Activated naive CD4-positive, alpha-beta T cell treated with anti-CD3 and anti-CD28 coated beads, Interleukin-2, amount 10 ng/mL, durations not matched to agents 7 days and 5 days (primary cell): ENCODE data around the gene GAREM2.

Experiments used
- CTCF ChIA-PET: fragments of 350-600 bp; sonication (Branson Sonifier 250); formaldehyde crosslinking; loops from one replicate; lab custom pipeline; 2021; ENCODE audit warnings: antibody characterized with exemption; lab: Charles Lee
- DNase-seq: peaks from one replicate; pipeline ENCODE4 v3.0.0-alpha.2; 2020
- H3K27ac Mint-ChIP-seq: one replicate; pipeline ENCODE4 v1.8.0; 2021; ENCODE audit warnings: mild to moderate bottlenecking, moderate library complexity, mixed read lengths
- H3K27me3 Mint-ChIP-seq: one replicate; pipeline ENCODE4 v1.8.0; 2021; ENCODE audit warnings: mild to moderate bottlenecking, mixed read lengths
- H3K36me3 Mint-ChIP-seq: one replicate; pipeline ENCODE4 v1.8.0; 2021; ENCODE audit warnings: mixed read lengths
- H3K4me1 Mint-ChIP-seq: one replicate; pipeline ENCODE4 v1.8.0; 2021; ENCODE audit warnings: mixed read lengths
- H3K4me3 Mint-ChIP-seq: one replicate; pipeline ENCODE4 v1.8.0; 2021; ENCODE audit warnings: mild to moderate bottlenecking, moderate library complexity, mixed read lengths
- H3K9me3 Mint-ChIP-seq: one replicate; pipeline ENCODE4 v1.8.0; 2021; ENCODE audit warnings: mixed read lengths

GAREM2 gene

DNA sequence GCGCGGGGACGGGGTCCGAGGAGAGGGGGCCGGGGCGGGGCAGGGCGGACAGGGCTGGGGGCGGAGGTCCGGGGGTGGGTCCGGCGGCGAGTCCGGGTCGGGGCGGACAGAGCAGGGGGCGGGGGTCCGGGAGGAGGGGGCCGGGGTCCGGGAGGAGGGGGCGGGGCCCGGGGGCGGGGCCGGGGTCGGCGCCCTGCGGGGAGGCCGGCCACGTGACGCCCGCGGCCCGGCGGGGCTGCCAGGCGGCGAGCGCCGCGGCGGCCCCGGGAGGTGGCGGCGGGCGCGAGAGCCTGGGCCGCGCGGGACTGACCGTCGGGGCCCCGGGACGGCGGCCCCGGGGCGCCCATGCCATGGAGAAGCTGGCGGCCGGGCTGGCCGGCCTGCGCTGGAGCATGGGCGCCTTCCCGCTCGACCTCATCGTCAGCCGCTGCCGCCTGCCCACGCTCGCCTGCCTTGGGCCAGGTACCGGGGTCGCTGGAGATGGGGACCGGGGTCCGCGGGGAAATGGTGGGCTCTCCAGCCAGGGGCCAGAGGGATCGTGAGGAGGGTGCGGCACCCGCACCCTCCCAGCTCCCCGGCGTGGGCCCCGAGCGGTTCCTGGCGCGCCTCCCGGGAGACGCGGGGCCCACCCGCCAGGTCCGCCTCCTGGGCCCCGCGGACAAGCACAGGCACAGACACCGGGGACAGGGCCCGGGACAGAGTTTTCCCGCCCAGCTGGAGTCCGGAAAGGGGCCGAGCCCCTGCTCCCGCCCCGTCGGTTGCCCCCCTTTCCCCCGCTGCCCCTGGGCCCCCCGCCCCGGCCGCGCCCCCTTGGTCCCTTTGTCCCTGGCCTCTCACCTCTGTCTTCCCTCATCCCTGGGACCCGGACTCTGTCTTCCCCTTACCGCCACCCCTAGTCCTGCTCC, at the start of gene GAREM2:
Gene GAREM2 (plus strand): TSS at position 218 of the 905 bp plus-strand sequence. CDS start 133 bp downstream, at position 351.
- no peaks in the 10 kb centered on the region for H3K9me3 Mint-ChIP-seq
- H3K4me3 Mint-ChIP-seq: peak within 1 kb of the TSS; percentile 71
- H3K27me3 Mint-ChIP-seq: peaks cover 91% of the 10 kb centered on the region
- peaks cover 13% of the 10 kb centered on the region for H3K4me1 Mint-ChIP-seq
- peaks cover 3% of the 10 kb centered on the region for H3K36me3 Mint-ChIP-seq
- CTCF ChIA-PET: interaction anchor here (1.5 to 1.6 kb wide), 2 partner anchors 8 to 11 kb away, joined by 5 to 7 read pairs; no protein-coding TSS in a partner anchor
- H3K27ac Mint-ChIP-seq: no peak within 1 kb of the TSS
- DNase-seq: no peak

DNA sequence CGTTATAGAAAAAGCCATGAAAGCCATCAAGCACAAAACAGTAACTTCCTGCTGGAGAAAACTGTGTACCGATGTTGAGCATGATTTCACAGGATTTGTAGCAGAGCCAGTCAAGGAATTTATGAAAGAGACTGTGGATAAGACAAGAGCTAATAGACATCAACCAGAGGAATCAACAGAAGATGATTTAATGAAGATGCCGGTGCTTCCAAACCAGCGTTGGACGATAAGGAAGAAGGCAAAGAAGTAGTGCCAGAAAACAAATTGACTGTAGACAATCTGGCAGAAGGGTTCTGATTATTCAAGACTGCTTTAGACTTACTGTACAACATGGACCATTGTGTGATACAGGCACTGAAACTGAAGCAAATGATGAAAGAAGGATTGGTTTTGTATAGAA, 49.5 kb upstream of the GAREM2 start:
- no peaks in the 10 kb centered on the region for H3K27me3 Mint-ChIP-seq
- H3K9me3 Mint-ChIP-seq: no peaks in the 10 kb centered on the region
- peaks cover 10% of the 10 kb centered on the region for H3K36me3 Mint-ChIP-seq
- peaks cover 3% of the 10 kb centered on the region for H3K4me1 Mint-ChIP-seq
- no peak overlapping the region for H3K27ac Mint-ChIP-seq
- DNase-seq: no peak
- CTCF ChIA-PET: no interaction called here
- H3K4me3 Mint-ChIP-seq: no peak overlapping the region

DNA sequence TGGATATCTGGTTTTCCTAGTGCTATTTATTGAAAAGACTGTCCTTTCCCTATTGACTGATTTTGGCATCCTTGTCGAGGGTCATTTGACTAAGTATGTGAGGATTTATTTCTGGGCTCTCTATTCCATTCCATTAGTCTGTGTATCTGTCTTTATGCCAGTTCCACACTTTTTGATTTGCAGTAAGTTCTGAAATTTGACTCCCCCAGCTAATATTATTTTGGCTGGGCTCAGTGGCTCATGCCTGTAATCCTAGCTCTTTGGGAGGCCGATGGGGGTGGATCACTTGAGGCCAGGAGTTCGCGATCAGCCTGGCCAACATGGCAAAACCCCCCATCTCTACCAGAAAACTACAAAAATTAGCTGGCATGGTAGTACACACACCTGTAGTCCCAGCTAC, 46.8 kb upstream of the GAREM2 start:
- DNase-seq: no peak
- CTCF ChIA-PET: interaction anchor here (1.4 kb wide), 1 partner anchor 135 kb away, joined by 3 read pairs; no protein-coding TSS in a partner anchor
- peaks cover 13% of the 10 kb centered on the region for H3K4me1 Mint-ChIP-seq
- H3K27ac Mint-ChIP-seq: no peak overlapping the region
- H3K27me3 Mint-ChIP-seq: no peaks in the 10 kb centered on the region
- peaks cover 18% of the 10 kb centered on the region for H3K36me3 Mint-ChIP-seq
- H3K9me3 Mint-ChIP-seq: no peaks in the 10 kb centered on the region
- no peak overlapping the region for H3K4me3 Mint-ChIP-seq

DNA sequence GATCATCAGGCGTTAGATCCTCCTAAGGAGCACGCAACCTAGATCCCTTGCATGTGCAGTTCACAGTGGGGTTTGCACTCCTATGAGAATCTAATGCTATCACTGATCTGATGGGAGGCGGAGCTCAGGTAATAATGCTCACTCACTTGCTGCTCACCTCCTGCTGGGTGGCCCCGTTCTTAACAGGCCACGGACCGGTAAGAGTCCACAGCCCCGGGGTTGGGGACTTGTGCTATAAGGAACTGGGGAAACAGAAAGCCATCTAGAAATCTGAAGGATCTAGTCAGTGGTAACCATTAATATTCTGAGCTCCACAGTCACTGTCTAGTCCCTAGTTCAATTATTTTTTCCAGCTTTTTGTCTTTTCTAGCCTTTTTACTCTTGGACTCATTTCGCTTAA, 44.7 kb upstream of the GAREM2 start:
- Mint-ChIP-seq H3K4me1 (peaks cover 14% of the 10 kb centered on the region), H3K9me3 (no peaks in the 10 kb centered on the region), H3K4me3 (no peak overlapping the region), H3K36me3 (peaks cover 18% of the 10 kb centered on the region), H3K27ac (no peak overlapping the region), H3K27me3 (no peaks in the 10 kb centered on the region)
- DNase-seq: no peak
- CTCF ChIA-PET: no interaction called here

DNA sequence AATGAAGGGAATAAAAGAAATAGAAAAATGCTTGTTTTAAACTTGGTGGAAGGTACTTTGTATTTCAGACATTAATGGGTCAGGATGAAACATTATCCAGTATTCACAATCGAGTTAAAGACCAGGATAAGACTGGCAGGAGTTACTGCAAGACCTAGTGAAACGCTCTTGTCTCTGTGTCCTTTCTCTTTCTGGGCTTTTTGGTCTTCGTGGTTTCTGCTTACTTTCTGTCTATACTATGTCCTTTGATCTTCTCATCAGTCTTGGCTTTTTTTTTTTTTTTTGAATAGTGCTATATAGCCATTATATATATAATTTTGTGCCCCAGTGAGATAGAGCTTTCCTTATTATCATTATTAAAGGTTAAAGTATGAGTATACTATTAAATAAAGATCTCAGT, 42.1 kb upstream of the GAREM2 start:
- no peaks in the 10 kb centered on the region for H3K9me3 Mint-ChIP-seq
- no peak overlapping the region for H3K27ac Mint-ChIP-seq
- H3K4me1 Mint-ChIP-seq: peaks cover 11% of the 10 kb centered on the region
- peaks cover 31% of the 10 kb centered on the region for H3K36me3 Mint-ChIP-seq
- CTCF ChIA-PET: no interaction called here
- no peak for DNase-seq
- H3K4me3 Mint-ChIP-seq: no peak overlapping the region
- H3K27me3 Mint-ChIP-seq: no peaks in the 10 kb centered on the region

DNA sequence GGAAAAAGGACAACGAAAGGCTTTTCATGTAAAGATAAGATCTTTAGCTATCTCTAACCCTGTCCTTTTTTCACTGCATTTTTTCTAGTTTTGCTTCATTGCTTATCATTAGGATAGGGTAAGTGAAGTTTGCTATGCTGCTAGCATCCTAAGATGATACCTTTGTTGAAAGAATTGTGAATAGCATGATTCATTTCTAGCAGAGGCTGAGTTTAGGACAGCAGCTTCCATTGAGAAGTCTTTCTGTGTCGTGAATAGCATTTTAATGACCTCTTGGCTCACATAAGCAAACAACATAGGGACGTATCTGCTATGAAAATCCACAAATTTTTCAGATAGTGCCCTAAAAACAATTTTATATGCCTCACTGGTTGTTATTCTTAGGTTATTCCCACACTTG, 36.4 kb upstream of the GAREM2 start:
- no peaks in the 10 kb centered on the region for H3K9me3 Mint-ChIP-seq
- no peaks in the 10 kb centered on the region for H3K27me3 Mint-ChIP-seq
- CTCF ChIA-PET: interaction anchor here (0.9 to 1.0 kb wide), 2 partner anchors 186 to 283 kb away, joined by 3 to 4 read pairs; no protein-coding TSS in a partner anchor
- H3K27ac Mint-ChIP-seq: no peak overlapping the region
- no peak overlapping the region for H3K4me3 Mint-ChIP-seq
- H3K4me1 Mint-ChIP-seq: no peaks in the 10 kb centered on the region
- DNase-seq: no peak
- peaks cover 18% of the 10 kb centered on the region for H3K36me3 Mint-ChIP-seq

DNA sequence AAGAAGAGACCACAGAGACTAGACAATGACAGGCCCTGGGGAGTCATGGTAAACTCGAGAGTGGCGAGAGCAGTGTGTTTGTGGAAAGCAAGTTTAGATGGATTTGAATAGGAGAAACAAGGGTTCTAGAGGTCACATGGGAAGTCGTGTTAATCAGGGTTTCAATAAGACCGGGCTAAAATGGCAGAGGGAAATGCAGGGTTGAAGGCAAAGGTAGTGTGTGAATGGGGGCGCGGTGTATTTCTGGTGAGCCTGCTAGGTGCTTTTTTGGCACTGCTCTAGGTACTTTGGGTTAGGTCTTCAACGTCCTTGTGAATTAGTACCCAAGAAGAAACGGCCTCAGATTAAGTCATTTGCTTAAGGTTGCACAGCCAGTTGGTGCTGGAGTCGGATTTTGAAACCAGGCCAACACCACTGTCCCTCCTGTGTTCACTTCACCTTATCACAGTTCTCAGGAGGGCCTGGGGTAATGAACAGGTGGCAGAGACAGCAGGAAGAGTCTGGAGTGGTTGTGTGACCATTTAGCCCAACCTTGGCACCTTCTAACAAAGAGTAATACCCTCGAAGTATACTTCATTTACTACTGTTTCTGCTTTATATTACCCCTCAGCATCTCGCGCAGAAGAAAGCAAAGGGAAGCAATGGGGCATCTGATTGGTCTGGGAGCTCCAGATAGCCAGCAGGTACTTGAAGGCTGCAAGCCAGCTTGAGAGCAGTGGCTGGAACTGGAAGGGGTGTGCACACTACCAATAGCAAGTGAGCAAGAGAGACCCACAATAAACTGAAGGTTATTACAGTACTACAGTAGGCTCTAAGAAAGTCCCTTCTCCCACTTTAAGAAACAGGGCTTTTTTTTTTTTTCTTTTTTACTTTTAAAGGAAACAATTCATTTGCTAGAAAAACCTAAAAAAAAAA, 33.4 kb upstream of the GAREM2 start:
- Mint-ChIP-seq H3K9me3 (no peaks in the 10 kb centered on the region), H3K27ac (no peak overlapping the region), H3K4me3 (no peak overlapping the region), H3K27me3 (no peaks in the 10 kb centered on the region), H3K36me3 (peaks cover 15% of the 10 kb centered on the region), H3K4me1 (no peaks in the 10 kb centered on the region)
- no peak for DNase-seq
- CTCF ChIA-PET: interaction anchor here (0.7 to 1.0 kb wide), 2 partner anchors 148 to 401 kb away, joined by 3 read pairs; no protein-coding TSS in a partner anchor

DNA sequence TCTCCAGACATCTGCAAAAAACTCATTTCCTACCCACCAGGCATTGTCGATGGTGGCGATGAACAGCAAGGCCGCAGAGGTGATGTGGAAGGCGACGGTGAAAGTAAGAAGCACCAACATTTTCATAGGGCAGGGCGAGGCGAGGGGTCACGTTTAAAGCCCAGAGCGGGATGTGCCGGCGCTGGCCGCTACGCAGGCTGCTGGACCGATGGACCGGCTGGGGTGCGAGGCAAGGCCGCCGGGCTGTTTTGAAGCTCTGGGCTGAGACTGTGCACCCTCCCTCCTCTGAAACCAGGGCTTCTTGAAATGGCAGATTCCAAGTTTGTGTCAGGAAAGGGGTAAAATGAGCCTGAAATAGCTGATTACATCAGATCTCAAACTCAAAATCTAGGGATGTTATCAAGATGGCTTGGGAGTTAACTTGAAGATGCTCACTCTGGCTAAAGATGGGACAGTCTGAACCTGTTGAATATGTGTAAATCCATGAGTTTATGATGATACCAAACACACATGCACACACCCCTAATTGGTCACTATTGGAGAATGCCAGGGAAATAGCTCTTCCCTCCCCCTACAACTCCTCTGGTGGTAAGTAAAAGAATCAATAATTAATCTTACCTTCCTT, 31.6 kb upstream of the GAREM2 start:
- H3K27me3 Mint-ChIP-seq: no peaks in the 10 kb centered on the region
- DNase-seq: no peak
- H3K9me3 Mint-ChIP-seq: no peaks in the 10 kb centered on the region
- no peak overlapping the region for H3K27ac Mint-ChIP-seq
- CTCF ChIA-PET: interaction anchor here (0.9 to 4.7 kb wide), 3 partner anchors 289 to 534 kb away, joined by 3 to 20 read pairs (median 4); no protein-coding TSS in a partner anchor
- no peak overlapping the region for H3K4me3 Mint-ChIP-seq
- H3K4me1 Mint-ChIP-seq: no peaks in the 10 kb centered on the region
- H3K36me3 Mint-ChIP-seq: peaks cover 2% of the 10 kb centered on the region

DNA sequence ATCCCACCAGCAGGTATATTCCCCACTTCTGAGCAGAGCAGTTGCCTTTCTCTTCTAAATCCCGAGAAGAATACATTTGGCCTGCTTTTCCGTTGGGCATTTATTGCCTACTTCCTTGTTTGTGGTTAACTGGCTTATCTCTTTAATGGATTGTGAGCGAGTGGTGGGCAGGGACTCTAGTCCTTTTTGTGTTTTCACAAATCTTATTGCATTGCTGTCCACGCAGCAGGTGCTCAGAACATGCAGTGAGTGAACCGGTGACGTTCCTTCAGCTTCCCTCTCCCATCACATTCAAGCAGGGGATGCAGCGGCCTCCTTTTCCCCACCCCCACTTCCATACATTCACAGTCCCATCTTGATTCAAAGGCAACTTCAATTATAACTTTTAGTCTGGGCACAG, 28.9 kb upstream of the GAREM2 start:
- Mint-ChIP-seq H3K4me1 (no peaks in the 10 kb centered on the region), H3K4me3 (no peak overlapping the region), H3K27me3 (peaks cover 5% of the 10 kb centered on the region), H3K36me3 (no peaks in the 10 kb centered on the region), H3K9me3 (no peaks in the 10 kb centered on the region), H3K27ac (no peak overlapping the region)
- DNase-seq: no peak
- CTCF ChIA-PET: interaction anchor here (0.6 to 4.7 kb wide), 10 partner anchors 56 to 445 kb away, joined by 3 to 25 read pairs (median 8); no protein-coding TSS in a partner anchor

DNA sequence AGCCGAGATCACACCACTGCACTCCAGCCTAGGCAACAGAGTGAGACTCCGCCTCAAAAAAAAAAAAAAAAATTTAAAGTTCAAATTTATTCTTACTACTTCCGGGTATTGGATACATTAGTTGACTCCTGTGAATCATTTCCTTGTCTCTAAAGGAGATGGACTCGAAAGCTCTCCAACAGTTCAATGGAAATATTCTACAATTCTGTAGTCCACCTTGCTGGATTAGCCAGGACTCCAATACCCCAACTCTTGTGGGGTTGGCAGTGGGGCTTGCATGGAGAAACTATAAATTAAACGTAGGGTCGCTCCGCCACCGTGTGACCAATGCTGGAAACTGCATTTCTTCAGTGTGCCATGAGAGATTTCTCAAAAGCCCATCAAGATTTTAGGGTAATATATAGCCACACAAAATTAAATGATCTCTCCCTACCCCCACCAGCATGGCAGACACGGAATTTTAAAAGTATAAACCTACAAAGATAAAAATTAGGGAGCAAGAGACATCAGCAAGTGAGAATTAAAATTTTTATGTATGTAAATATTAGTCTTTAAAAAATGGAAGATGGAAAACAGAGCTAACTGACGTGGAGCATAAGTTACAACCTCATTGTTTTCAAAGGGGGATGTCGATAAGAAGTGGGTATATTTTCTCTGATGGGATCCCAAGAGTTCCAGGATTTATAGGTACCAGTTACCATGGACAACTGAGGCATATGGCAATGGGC, 27.8 kb upstream of the GAREM2 start:
- H3K9me3 Mint-ChIP-seq: no peaks in the 10 kb centered on the region
- CTCF ChIA-PET: interaction anchor here (0.6 to 4.7 kb wide), 17 partner anchors 53 to 446 kb away, joined by 3 to 25 read pairs (median 4); no protein-coding TSS in a partner anchor
- H3K27ac Mint-ChIP-seq: no peak overlapping the region
- H3K27me3 Mint-ChIP-seq: peaks cover 13% of the 10 kb centered on the region
- H3K4me3 Mint-ChIP-seq: no peak overlapping the region
- DNase-seq: peak; percentile 75
- no peaks in the 10 kb centered on the region for H3K4me1 Mint-ChIP-seq
- no peaks in the 10 kb centered on the region for H3K36me3 Mint-ChIP-seq

DNA sequence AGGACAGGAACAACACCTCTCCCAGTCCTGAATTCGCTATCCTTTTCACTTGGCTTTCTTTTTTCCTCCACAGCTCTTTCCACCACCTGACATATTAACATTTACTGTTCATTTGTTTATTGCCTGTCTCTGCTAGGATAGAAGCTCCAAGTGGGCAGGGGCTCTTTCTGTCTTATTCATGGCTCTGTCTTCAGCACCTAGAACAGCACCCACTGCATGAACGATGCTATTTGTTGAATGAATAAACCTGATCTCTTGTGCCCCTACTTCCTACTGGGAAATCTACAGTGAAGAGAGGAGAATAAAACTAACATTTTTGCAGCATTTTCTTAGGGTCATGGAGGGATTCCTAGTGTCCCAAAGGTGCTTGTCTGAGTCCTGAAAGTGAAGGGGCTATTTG, 24.4 kb upstream of the GAREM2 start:
- CTCF ChIA-PET: interaction anchor here (0.6 to 1.7 kb wide), 2 partner anchors 14 to 157 kb away, joined by 3 to 6 read pairs; no protein-coding TSS in a partner anchor
- Mint-ChIP-seq H3K27ac (no peak overlapping the region), H3K4me1 (no peaks in the 10 kb centered on the region)

DNA sequence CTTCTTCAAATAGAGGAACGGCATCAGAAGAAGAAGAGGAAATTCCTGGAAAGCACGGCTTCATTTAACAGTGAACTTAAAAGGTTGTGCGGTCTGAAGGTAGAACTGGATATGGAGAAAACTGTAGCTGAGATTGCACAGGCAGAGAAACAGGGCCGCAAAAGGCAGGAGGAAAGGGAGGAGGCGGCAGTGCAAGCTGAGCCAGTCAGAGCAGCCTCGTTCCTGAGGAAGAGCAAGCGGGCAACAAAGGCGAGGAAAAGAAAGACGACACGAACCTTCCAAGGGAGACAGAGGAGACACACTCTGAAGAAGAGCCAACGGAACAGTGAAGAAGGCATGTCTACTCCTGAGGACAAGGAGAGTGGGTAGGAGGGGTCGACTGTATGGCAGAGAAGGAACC, 22.6 kb upstream of the GAREM2 start:
- Mint-ChIP-seq H3K27me3 (peaks cover 30% of the 10 kb centered on the region), H3K4me3 (no peak overlapping the region), H3K36me3 (no peaks in the 10 kb centered on the region), H3K4me1 (no peaks in the 10 kb centered on the region), H3K27ac (no peak overlapping the region), H3K9me3 (no peaks in the 10 kb centered on the region)
- CTCF ChIA-PET: interaction anchor here (1.2 to 1.5 kb wide), 2 partner anchors 160 to 199 kb away, joined by 3 to 6 read pairs; no protein-coding TSS in a partner anchor
- DNase-seq: no peak

More for the DNA sequence above, 24.4 kb upstream of the GAREM2 start:
- Mint-ChIP-seq H3K27me3 (peaks cover 30% of the 10 kb centered on the region), H3K9me3 (no peaks in the 10 kb centered on the region), H3K36me3 (no peaks in the 10 kb centered on the region), H3K4me3 (no peak overlapping the region)
- DNase-seq: no peak

DNA sequence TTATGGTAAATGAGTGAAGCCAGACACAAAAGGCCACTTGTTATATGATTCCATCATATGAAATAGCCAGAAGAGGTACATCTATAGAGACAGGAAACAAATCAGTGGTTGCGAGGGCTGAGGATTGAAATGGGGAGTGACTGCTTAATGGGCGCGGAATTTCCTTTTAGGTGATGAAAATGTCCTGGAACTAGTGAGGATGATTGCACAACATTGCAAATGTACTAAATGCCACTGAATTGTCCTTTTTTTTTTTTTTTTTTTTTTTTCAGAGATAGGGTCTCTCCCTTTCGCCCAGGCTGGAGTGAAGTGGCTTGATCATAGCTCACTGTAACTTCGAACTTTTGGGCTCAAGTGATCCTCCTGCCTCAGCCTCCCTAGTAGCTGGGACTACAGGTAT, 15.3 kb upstream of the GAREM2 start:
- no peak overlapping the region for H3K27ac Mint-ChIP-seq
- H3K4me1 Mint-ChIP-seq: no peaks in the 10 kb centered on the region
- CTCF ChIA-PET: no interaction called here
- no peak for DNase-seq
- H3K9me3 Mint-ChIP-seq: no peaks in the 10 kb centered on the region
- peaks cover 14% of the 10 kb centered on the region for H3K27me3 Mint-ChIP-seq
- no peaks in the 10 kb centered on the region for H3K36me3 Mint-ChIP-seq
- no peak overlapping the region for H3K4me3 Mint-ChIP-seq
